ENCODE measurements around the gene CEP72. TPM values are rescaled to one million over a fixed set of nuclear protein-coding genes. Genes with fewer than 3 reads are reported as not detected.

The CEP72 gene
- total RNA-seq, 1 donor from 2014 or later, result 17.2 TPM

GRCh38 chr5:638501-639252 lies 26.5 kb downstream of the CEP72 start:
- Mint-ChIP-seq H3K36me3 (peaks cover 28% of the 10 kb centered on the region), H3K27me3 (ENCODE audit: insufficient read depth, low read depth) (no peaks in the 10 kb centered on the region), H3K9me3 (no peaks in the 10 kb centered on the region), H3K4me1 (no peaks in the 10 kb centered on the region), H3K4me3 (no peak overlapping the region), H3K27ac (no peak overlapping the region)
- H3K4me1 ChIP-seq, result no peaks in the 10 kb centered on the region
- H3K79me2 ChIP-seq (ENCODE audit: low read depth), result no peaks in the 10 kb centered on the region
- H3K9ac ChIP-seq, result no peak overlapping the region
- no peak overlapping the region for H2AFZ ChIP-seq (replicated peaks)
- H4K20me1 ChIP-seq (ENCODE audit: low read depth), result peaks cover 3% of the 10 kb centered on the region
- H3K36me3 ChIP-seq, result peaks cover 2% of the 10 kb centered on the region
- no peak overlapping the region for H3K27ac ChIP-seq
- TF ChIP-seq CTCF (IDR thresholded peaks at IDR 0.05), result no peak
- TF ChIP-seq EZH2phosphoT487 (IDR thresholded peaks at IDR 0.05), result no peak
- no peak for TF ChIP-seq EZH2 (IDR thresholded peaks at IDR 0.05)
- peaks cover 3% of the 10 kb centered on the region for H3F3A ChIP-seq (ENCODE audit: low read depth)
- H3K27me3 ChIP-seq, result no peaks in the 10 kb centered on the region
- H3K9me3 ChIP-seq (ENCODE audit: low read depth), result no peaks in the 10 kb centered on the region
- H3K4me3 ChIP-seq, result no peak overlapping the region
- DNase-seq (ENCODE audit: low spot score), result no peak
- no peak overlapping the region for H3K4me2 ChIP-seq

- TF ChIP-seq EZH2phosphoT487 (IDR thresholded peaks at IDR 0.05), result no peak
- TF ChIP-seq CTCF (IDR thresholded peaks at IDR 0.05), result no peak
- TF ChIP-seq EZH2 (IDR thresholded peaks at IDR 0.05), result no peak
- Mint-ChIP-seq H3K27ac (no peak overlapping the region), H3K9me3 (no peaks in the 10 kb centered on the region), H3K27me3 (ENCODE audit: insufficient read depth, low read depth) (no peaks in the 10 kb centered on the region), H3K4me3 (no peak overlapping the region), H3K4me1 (no peaks in the 10 kb centered on the region), H3K36me3 (peaks cover 30% of the 10 kb centered on the region)
- Histone ChIP-seq H4K20me1 (ENCODE audit: low read depth) (no peaks in the 10 kb centered on the region), H3K9me3 (ENCODE audit: low read depth) (no peaks in the 10 kb centered on the region), H3K27ac (no peak overlapping the region), H3K9ac (no peak overlapping the region), H3K36me3 (peaks cover 2% of the 10 kb centered on the region), H3K27me3 (no peaks in the 10 kb centered on the region), H3K4me1 (no peaks in the 10 kb centered on the region), H3K79me2 (ENCODE audit: low read depth) (no peaks in the 10 kb centered on the region), H3K4me3 (no peak overlapping the region), H2AFZ (replicated peaks) (no peak overlapping the region), H3K4me2 (no peak overlapping the region), H3F3A (ENCODE audit: low read depth) (no peaks in the 10 kb centered on the region)
- DNase-seq (ENCODE audit: low spot score), result no peak
Measured at GRCh38 chr5:639253-639530, 27.1 kb downstream of the CEP72 start.

GRCh38 chr5:639584-640213 lies 27.6 kb downstream of the CEP72 start:
- H3K9me3 Mint-ChIP-seq, result no peaks in the 10 kb centered on the region
- H3K4me3 Mint-ChIP-seq, result peak overlapping the region; percentile 35
- peaks cover 30% of the 10 kb centered on the region for H3K36me3 Mint-ChIP-seq
- Histone ChIP-seq H3K27me3 (no peaks in the 10 kb centered on the region), H3K27ac (no peak overlapping the region), H3K4me2 (no peak overlapping the region), H3K4me3 (no peak overlapping the region), H3K9ac (no peak overlapping the region), H3F3A (ENCODE audit: low read depth) (no peaks in the 10 kb centered on the region), H4K20me1 (ENCODE audit: low read depth) (no peaks in the 10 kb centered on the region), H3K9me3 (ENCODE audit: low read depth) (no peaks in the 10 kb centered on the region), H3K4me1 (no peaks in the 10 kb centered on the region), H3K36me3 (peaks cover 2% of the 10 kb centered on the region), H3K79me2 (ENCODE audit: low read depth) (no peaks in the 10 kb centered on the region), H2AFZ (replicated peaks) (no peak overlapping the region)
- no peak for TF ChIP-seq CTCF (IDR thresholded peaks at IDR 0.05)
- no peak for TF ChIP-seq EZH2phosphoT487 (IDR thresholded peaks at IDR 0.05)
- TF ChIP-seq EZH2 (IDR thresholded peaks at IDR 0.05), result no peak
- H3K4me1 Mint-ChIP-seq, result no peaks in the 10 kb centered on the region
- H3K27ac Mint-ChIP-seq, result no peak overlapping the region
- H3K27me3 Mint-ChIP-seq (ENCODE audit: insufficient read depth, low read depth), result no peaks in the 10 kb centered on the region
- no peak for DNase-seq (ENCODE audit: low spot score)
